Glutamatergic neuron (in vitro differentiated cells): ENCODE results near the gene PPP1R12C. TPM values are rescaled to one million over a fixed set of nuclear protein-coding genes. Genes with fewer than 3 reads are reported as not detected.
"Not testable (repeated sequence)": the region's sequence is repeated elsewhere in the genome, so short reads cannot be mapped to it uniquely, and the experiment has no call there.

Experiments used
- DNase-seq: peaks from one replicate; pipeline ENCODE4 v3.0.0; 2022
- H3K27ac Mint-ChIP-seq: one replicate; pipeline ENCODE4 v1.8.0; 2020; ENCODE audit warnings: mild to moderate bottlenecking, mixed read lengths, inconsistent platforms; ENCODE audit not compliant: unreplicated experiment
- H3K27me3 Mint-ChIP-seq: one replicate; pipeline ENCODE4 v1.8.0; 2020; ENCODE audit warnings: mild to moderate bottlenecking, moderate library complexity, mixed read lengths, inconsistent platforms; ENCODE audit not compliant: unreplicated experiment
- H3K36me3 Mint-ChIP-seq: one replicate; pipeline ENCODE4 v1.8.0; 2020; ENCODE audit warnings: mild to moderate bottlenecking, mixed read lengths, inconsistent platforms; ENCODE audit not compliant: unreplicated experiment
- H3K4me1 Mint-ChIP-seq: one replicate; pipeline ENCODE4 v1.8.0; 2020; ENCODE audit warnings: mild to moderate bottlenecking, low read depth, mixed read lengths, inconsistent platforms; ENCODE audit not compliant: unreplicated experiment
- H3K4me3 Mint-ChIP-seq: one replicate; pipeline ENCODE4 v1.8.0; 2020; ENCODE audit warnings: mild to moderate bottlenecking, mixed read lengths, inconsistent platforms; ENCODE audit not compliant: unreplicated experiment
- H3K9me3 Mint-ChIP-seq: one replicate; pipeline ENCODE4 v1.8.0; 2020; ENCODE audit warnings: mild to moderate bottlenecking, moderate library complexity, mixed read lengths, inconsistent platforms; ENCODE audit not compliant: unreplicated experiment
- CTCF ChIP-seq: fragments of 200-600 bp; sonication (generic); IDR thresholded peaks from one replicate; pipeline ENCODE4 v1.5.0; 2021; ENCODE audit not compliant: partially characterized antibody, unreplicated experiment
- total RNA-seq: library from RNA; stranded (reverse); fragmentation: NEBNext Ultra II Directional; extraction: Animal tissue kit (Norgen Biotek cat#: 25700); gene quantifications from one replicate; pipeline ENCODE4 v1.2.1, GENCODE V29; 2021; ENCODE audit not compliant: unreplicated experiment

Gene PPP1R12C
- total RNA-seq, 1 donor from 2014 or later, result 150 TPM

DNA sequence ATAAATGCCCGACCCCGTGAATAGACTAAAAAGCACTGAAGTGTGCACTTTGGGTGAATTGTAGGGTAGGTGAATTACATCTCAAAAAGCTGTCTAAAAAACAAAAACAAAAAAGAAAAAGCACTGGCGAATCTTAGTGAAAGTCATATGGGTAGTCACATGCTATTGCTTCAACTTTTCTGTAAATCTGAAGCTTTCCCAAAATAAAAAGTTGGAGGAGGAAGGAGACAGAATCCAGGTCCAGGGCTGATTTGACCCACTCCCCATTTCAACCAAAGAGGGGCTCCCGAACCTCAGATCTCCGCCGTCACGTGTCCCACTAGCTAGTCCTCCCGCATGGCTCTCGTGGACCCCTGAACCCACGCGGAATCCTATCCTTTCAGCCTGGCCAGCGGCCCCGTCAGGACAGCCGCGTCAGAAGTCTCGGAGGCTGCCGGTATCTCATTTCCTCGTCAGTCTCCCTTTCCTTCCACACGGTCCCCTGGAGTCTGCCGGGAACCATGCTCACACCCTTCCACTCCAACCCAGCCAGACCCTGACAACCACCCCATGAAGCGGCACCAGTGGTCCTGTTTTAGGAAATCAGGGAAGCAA is 6.1 kb downstream of the PPP1R12C start:
- no peak for DNase-seq
- H3K9me3 Mint-ChIP-seq, result peaks cover 7% of the 10 kb centered on the region
- H3K4me3 Mint-ChIP-seq, result no peak overlapping the region
- H3K36me3 Mint-ChIP-seq, result peaks cover 11% of the 10 kb centered on the region
- no peak for TF ChIP-seq CTCF
- H3K4me1 Mint-ChIP-seq, result peaks cover 13% of the 10 kb centered on the region
- peaks cover 10% of the 10 kb centered on the region for H3K27me3 Mint-ChIP-seq
- no peak overlapping the region for H3K27ac Mint-ChIP-seq

DNA sequence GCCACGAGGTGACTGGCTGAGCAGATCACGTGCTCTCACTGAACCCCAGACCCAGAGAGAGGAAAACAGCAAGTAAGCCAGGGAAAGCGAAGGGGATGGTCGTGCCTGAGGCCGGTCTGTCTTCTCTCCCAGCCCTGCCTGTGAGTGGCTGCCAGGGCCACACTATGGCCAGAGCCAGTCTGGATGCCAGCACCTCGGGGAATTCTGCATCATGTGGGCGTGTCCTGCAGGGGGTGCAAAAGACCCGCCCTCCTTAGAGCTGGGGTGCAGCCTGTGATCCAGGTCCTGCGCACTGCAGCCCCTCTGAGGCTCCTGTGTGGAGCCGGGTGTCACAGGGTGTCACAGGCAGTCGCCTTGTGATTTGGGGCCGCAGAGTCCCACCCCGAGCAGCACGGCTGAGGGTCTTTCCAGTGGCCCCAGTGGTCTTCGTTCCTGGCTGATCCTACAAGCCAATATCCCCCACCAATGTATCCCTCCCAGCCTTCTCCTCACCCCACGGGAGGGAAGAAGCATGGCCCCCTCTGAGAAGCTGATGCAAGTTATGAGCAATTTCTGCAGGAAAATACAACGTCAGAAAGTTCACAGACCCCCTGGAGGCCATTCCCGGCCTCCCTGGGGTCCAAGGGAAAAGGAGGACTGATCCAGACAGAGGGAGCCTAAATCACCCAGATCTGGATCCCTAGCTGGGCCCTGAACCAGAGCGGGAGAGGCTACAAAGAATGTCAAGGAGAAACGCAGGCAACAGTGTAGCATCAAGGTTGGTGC is 7.7 kb downstream of the PPP1R12C start:
- DNase-seq, result no peak
- Mint-ChIP-seq H3K27me3 (peaks cover 4% of the 10 kb centered on the region), H3K27ac (no peak overlapping the region), H3K36me3 (peaks cover 12% of the 10 kb centered on the region), H3K9me3 (peaks cover 2% of the 10 kb centered on the region), H3K4me1 (peaks cover 4% of the 10 kb centered on the region), H3K4me3 (no peak overlapping the region)
- TF ChIP-seq CTCF, result no peak

GRCh38 chr19:55107252-55107651 is 10.2 kb downstream of the PPP1R12C start:
- not testable (repeated sequence) for H3K4me1 Mint-ChIP-seq, H3K9me3 Mint-ChIP-seq, H3K27me3 Mint-ChIP-seq, DNase-seq, H3K4me3 Mint-ChIP-seq, H3K27ac Mint-ChIP-seq
- H3K36me3 Mint-ChIP-seq, result peaks cover 18% of the 10 kb centered on the region

DNA sequence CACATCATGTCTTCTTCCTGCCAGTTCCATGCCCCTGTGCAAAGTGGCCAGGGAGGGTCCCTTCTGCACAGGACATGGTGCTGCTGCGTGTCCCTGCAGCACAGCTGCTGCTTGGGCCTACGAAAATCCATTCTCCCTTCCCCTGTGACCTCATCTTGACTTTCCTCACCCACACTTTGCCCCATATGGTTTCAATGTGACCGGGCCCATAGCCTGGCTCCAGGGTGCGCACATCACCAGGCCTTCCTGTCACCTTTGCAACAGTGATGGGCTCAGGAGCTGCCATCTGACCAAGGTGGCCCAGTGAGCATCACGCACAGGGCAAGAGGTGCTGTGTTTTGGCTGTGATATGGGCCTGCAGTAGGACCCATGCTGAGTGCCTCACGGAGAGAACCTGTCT is 10.8 kb downstream of the PPP1R12C start:
- Mint-ChIP-seq H3K27ac (no peak overlapping the region), H3K27me3 (peaks cover 4% of the 10 kb centered on the region), H3K36me3 (peaks cover 23% of the 10 kb centered on the region), H3K4me3 (no peak overlapping the region), H3K9me3 (peaks cover 4% of the 10 kb centered on the region), H3K4me1 (no peaks in the 10 kb centered on the region)
- no peak for TF ChIP-seq CTCF
- no peak for DNase-seq

DNA sequence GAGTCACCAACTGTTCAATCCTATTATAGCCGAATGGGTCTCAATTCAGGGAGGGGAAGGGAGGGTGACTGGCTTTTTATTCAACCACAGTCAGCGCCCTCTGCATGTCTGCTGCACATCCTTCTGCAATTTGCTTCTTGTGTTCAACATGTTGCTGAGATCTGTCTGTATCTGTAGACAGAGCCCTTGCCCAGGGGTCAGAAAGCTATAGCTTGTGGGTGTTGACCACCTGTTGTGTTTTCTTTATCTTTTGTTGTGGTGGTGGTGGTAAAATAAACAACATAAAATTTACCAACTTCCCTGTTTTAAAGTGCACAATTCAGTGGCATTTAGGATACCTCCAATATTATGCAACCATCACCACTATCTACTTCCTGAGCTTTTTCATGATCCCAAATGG is 12.2 kb downstream of the PPP1R12C start:
- Mint-ChIP-seq H3K9me3 (peaks cover 4% of the 10 kb centered on the region), H3K27ac (no peak overlapping the region), H3K27me3 (peaks cover 2% of the 10 kb centered on the region), H3K4me3 (no peak overlapping the region), H3K4me1 (peaks cover under 1% of the 10 kb centered on the region), H3K36me3 (peaks cover 17% of the 10 kb centered on the region)
- no peak for DNase-seq
- no peak for TF ChIP-seq CTCF
